ENCODE measurements around the gene PPP1R37.

Gene PPP1R37

DNA sequence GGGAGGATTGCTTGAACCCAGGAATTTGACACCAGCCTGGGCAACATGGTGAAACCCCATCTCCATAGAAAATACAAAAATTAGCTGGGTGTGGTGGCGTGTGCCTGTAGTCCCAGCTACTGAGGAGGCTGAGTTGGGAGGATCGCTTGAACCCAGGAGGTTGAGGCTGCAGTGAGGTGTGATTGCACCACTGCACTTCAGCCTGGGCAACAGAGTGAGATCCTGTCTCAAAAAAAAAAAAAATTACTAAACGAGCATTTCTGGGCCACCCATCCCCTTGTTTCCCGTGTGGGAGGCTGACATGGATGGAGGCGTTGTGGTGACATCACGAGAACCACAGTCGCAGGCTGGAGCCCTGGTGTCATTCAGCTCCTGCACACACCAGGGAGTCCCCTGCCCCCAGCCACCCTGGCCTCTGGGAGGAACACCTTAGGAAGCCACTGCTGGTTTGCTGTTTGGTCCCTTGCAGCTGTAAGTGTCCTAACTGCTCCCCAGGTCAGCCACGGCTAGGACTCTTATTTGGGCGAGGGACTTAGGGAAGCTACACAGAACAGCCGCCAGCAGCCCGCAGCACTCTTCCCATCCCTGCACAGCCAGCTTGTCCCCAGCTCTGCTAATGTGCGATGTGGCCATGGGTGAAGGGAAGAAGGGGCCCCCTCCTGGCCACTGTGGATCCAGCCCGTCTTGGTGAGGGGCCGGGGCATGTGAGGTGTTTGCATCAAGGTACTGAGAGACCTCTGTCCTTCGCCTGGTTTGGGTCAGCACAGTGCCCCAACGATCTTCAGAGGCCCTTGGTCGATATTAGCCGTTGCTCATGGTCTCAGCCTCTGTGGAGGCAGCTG, 55.1 kb downstream of the PPP1R37 start:
- Histone ChIP-seq H3K36me3 (peaks cover 69% of the 10 kb centered on the region), H3K4me2 (peak overlapping the region; percentile 64)

DNA sequence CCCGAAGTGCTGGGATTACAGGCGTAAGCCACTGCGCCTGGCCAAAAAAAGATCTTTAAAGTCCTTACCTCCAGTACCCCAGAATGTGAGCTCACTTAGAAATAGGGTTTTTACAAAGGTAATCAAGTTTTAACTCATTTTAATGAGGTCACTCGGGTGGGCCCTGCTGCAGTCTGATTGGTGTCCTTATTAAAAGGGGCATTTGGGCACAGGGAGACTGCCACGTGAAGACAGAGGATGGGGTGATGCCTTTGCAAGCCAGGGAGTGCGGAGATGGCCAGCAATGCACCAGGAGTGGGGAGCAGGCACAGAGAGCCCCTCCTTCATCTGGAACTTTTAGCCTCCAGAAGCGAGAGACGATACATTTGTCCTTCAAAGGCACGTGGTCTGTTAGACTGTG, 56.1 kb downstream of the PPP1R37 start:
- Histone ChIP-seq H3K27ac (0 out of 2 replicates have a peak overlapping the region, but pooled peaks have one; percentile 9), H3K27me3 (peaks cover 39% of the 10 kb centered on the region), H3K4me3 (no peak overlapping the region), H3K9ac (no peak overlapping the region), H4K20me1 (peaks cover 67% of the 10 kb centered on the region), H3K36me3 (peaks cover 58% of the 10 kb centered on the region), H3K4me1 (peaks cover 43% of the 10 kb centered on the region), H3K4me2 (peak overlapping the region; percentile 64), H3K9me3 (no peaks in the 10 kb centered on the region)
- no peak for TF ChIP-seq Cebpa-rat (IDR thresholded peaks at IDR 0.05)

More for the DNA sequence above, 55.1 kb downstream of the PPP1R37 start:
- H3K4me3 ChIP-seq = no peak overlapping the region
- peaks cover 29% of the 10 kb centered on the region for H3K27me3 ChIP-seq
- no peaks in the 10 kb centered on the region for H3K9me3 ChIP-seq
- no peak overlapping the region for H3K9ac ChIP-seq
- H4K20me1 ChIP-seq = peaks cover 62% of the 10 kb centered on the region
- peaks cover 42% of the 10 kb centered on the region for H3K4me1 ChIP-seq
- no peak overlapping the region for H3K27ac ChIP-seq
- no peak for TF ChIP-seq Cebpa-rat (IDR thresholded peaks at IDR 0.05)

DNA sequence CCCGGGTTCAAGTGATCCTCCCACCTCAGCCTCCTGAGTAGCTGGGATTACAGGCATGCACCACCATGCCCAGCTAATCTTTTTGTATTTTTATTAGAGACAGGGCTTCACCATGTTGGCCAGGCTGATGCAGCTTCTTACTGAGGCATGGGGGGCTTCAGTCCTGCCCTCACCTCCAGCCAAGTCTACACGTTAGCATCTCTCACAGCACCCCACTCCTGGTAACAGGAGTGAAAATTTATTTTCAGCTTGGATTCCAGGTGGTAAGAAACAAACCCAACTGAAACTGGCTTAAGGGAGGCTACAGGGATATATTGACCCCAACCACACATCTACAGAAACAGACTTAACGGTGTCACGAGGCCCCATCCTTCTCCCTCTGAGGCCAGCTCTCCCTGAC, 57.2 kb downstream of the PPP1R37 start:
- Histone ChIP-seq H3K4me2 (no peak overlapping the region), H3K36me3 (peaks cover 48% of the 10 kb centered on the region), H3K9me3 (no peaks in the 10 kb centered on the region), H3K4me3 (no peak overlapping the region), H3K27me3 (peaks cover 47% of the 10 kb centered on the region), H3K4me1 (peaks cover 44% of the 10 kb centered on the region), H3K9ac (no peak overlapping the region), H4K20me1 (peaks cover 61% of the 10 kb centered on the region), H3K27ac (no peak overlapping the region)
- no peak for TF ChIP-seq Cebpa-rat (IDR thresholded peaks at IDR 0.05)

DNA sequence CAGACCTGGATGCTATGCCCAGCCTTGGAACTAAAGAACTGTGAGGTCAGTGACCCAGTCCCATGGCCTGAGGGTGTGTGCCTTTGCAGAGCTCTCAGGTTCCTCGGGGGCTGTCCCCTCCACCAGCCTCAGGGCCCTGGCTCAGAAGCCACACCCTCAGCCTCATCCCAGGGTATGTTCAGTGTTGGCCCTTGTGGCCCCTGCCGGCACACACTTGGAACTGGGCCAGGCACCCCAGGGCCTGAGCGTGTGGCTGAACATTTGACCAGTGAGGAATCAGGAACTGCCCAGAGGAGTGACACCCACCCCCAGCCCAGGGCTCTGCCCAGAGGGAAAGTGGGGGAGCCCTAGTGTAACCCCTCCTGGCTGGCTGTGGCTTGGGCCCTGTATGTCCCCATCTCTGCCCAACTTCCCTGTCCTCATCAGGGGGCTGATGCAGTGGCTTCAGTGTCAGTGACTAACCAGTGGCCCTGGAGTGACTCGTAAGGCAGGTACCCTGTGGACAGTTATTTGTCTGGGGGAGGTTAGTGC, 57.8 kb downstream of the PPP1R37 start:
- no peaks in the 10 kb centered on the region for H3K9me3 ChIP-seq
- H3K27ac ChIP-seq = no peak overlapping the region
- peaks cover 48% of the 10 kb centered on the region for H3K27me3 ChIP-seq
- no peak overlapping the region for H3K4me3 ChIP-seq
- peaks cover 42% of the 10 kb centered on the region for H3K36me3 ChIP-seq
- no peak overlapping the region for H3K4me2 ChIP-seq
- H4K20me1 ChIP-seq = peaks cover 61% of the 10 kb centered on the region
- H3K9ac ChIP-seq = no peak overlapping the region
- no peak for TF ChIP-seq Cebpa-rat (IDR thresholded peaks at IDR 0.05)
- H3K4me1 ChIP-seq = peaks cover 44% of the 10 kb centered on the region

DNA sequence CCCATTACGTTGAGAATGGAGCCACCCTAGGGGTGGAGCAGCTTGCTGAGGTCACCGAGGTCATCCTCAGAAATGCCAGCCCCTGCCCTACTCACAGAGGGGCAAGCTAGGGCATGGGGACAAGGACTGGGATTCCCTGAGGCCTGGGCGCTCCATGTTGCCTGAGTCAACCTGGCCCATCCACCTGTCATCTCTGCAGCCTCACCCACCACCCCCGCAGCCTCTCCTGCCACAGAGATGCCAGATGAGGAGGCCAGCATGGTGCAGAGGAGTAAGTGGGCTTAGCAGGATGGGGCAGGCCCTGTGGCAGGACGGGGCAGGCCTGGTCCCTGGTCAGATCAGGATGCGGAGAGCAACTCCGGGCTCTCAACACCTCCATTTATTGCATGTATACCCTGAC, 58.3 kb downstream of the PPP1R37 start:
- peaks cover 48% of the 10 kb centered on the region for H3K27me3 ChIP-seq
- no peak overlapping the region for H3K4me2 ChIP-seq
- peaks cover 44% of the 10 kb centered on the region for H3K4me1 ChIP-seq
- TF ChIP-seq Cebpa-rat (IDR thresholded peaks at IDR 0.05) = no peak
- no peak overlapping the region for H3K9ac ChIP-seq
- H4K20me1 ChIP-seq = peaks cover 61% of the 10 kb centered on the region
- H3K9me3 ChIP-seq = no peaks in the 10 kb centered on the region
- no peak overlapping the region for H3K4me3 ChIP-seq
- peaks cover 37% of the 10 kb centered on the region for H3K36me3 ChIP-seq
- no peak overlapping the region for H3K27ac ChIP-seq

DNA sequence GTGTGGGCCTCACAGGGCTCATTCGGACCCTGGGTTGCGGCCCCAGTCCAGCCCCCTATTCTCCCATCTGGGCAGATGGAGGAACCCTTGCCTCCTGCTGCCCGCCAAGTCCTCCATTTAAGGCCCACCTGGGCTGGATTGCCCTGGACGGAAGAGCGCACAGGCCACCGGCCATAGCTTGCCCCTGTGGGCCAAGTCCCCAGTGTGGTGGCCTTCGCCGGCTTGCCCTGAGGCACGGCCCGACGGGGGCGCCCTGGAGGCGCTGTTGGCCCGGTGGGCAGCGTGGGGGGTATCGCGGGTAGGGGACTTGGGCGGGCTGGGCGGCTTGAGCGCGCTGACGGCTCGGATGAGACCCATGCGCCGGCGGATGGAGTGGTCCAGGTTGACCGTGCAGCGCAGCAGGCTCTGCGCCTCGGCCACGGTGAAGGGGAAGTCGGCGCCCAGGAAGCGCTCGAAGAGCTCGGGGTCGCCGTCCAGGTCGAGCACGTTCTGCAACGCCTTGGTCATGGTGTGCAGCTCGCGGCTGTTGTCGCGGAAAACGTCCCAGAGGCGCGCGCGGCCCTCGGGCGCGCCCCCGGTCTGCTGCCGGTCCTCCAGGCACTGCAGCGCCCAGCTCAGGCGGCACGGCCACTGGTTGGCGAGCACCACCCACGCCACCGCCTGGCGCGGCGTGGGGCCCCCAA, 59.0 kb downstream of the PPP1R37 start:
- Histone ChIP-seq H4K20me1 (peaks cover 61% of the 10 kb centered on the region), H3K9me3 (no peaks in the 10 kb centered on the region), H3K27me3 (peaks cover 48% of the 10 kb centered on the region), H3K9ac (no peak overlapping the region), H3K27ac (no peak overlapping the region), H3K4me3 (peak overlapping the region; percentile 38; the same call in 1 of the 2 replicates), H3K4me1 (peaks cover 44% of the 10 kb centered on the region), H3K36me3 (peaks cover 31% of the 10 kb centered on the region), H3K4me2 (peak overlapping the region; percentile 66)
- no peak for TF ChIP-seq Cebpa-rat (IDR thresholded peaks at IDR 0.05)

DNA sequence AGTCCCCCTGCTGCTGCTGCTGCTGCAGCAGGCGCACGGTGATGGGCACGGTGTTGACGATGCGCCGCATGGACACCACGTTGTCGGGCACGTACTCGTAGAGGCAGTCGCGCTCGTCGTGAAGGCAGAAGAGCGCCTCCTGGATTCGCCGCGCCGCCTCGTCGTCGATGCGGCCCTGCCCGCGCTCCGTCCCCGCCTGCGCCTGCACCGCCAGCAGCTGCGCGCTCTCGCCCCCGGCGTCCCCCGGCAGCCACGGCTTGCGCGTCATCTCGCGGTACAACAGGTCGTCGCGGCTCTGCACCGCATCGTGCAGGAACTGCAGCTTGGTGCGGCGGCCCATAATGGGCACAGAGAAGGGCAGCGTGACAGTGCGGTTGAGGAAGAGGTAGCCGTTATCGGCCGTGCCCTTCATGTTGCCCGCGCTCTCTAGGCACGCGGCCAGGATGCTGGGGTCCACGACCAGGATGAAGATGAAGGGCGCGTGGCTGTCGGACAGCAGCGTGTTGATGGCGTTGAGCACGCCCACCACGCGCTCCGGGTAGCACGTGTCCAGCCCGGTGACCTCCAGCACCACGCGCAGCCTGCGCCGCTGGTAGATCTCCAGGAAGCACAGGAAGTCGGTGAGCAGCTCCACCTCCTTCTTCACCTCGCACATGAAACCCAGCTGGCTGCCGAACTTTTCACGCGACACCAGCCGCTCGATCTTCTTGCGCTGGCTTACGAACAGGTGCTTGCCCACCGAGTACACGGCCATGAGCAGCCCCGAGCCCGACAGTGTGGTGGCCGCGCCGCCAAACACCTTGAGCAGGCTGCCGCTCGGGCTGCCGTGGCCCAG, 59.7 kb downstream of the PPP1R37 start:
- H3K36me3 ChIP-seq = peaks cover 23% of the 10 kb centered on the region
- peaks cover 44% of the 10 kb centered on the region for H3K4me1 ChIP-seq
- peak overlapping the region; percentile 66 for H3K4me2 ChIP-seq
- H3K27me3 ChIP-seq = peaks cover 48% of the 10 kb centered on the region
- peak overlapping the region; percentile 38 for H3K4me3 ChIP-seq
- no peak for TF ChIP-seq Cebpa-rat (IDR thresholded peaks at IDR 0.05)
- peaks cover 61% of the 10 kb centered on the region for H4K20me1 ChIP-seq
- H3K9ac ChIP-seq = no peak overlapping the region
- H3K9me3 ChIP-seq = no peaks in the 10 kb centered on the region
- no peak overlapping the region for H3K27ac ChIP-seq

DNA sequence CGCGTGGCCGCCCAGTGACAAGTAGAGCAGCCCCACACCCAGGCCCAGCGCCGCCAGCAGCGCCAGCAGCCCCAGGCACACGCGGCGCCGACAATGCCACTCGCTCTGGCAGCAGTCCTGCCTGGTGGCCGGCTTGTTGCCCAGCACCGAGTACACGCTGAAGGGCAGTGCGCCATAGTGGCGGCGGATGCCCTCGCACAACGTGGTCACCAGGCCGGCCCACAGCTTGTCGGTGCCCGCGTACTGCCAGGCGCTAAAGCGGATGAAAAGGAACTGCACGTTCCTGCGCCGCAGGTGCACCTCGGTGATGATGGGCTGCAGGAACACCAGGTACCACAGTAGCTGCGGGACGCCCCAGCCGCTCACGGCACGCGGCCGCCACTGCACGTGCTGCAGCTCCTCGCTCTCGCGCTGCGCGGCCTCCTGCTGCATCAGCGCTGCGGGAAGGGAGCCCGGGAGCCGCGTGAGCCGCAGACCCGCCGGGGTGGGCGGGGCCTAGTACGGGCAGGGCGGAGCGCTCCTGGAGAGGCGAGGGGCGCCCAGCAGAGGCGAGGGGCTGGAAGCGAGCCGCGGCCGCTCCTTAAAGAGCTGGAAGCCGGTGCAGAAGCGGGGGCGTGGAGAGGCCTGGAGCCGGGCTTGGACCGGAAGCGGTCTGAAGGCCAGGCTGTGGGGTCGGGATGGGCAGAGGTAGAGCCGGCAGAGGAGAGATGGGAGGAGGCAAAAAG, 60.5 kb downstream of the PPP1R37 start:
- H3K4me3 ChIP-seq = peak overlapping the region; percentile 38
- H3K9ac ChIP-seq = no peak overlapping the region
- TF ChIP-seq Cebpa-rat (IDR thresholded peaks at IDR 0.05) = no peak
- H3K9me3 ChIP-seq = no peaks in the 10 kb centered on the region
- H3K27ac ChIP-seq = no peak overlapping the region
- peaks cover 54% of the 10 kb centered on the region for H4K20me1 ChIP-seq
- peaks cover 41% of the 10 kb centered on the region for H3K4me1 ChIP-seq
- peaks cover 48% of the 10 kb centered on the region for H3K27me3 ChIP-seq
- H3K36me3 ChIP-seq = peaks cover 15% of the 10 kb centered on the region
- peak overlapping the region; percentile 66 for H3K4me2 ChIP-seq

All from BLaER1 (cell line).